Measurements from ENCODE around the gene UBE2O. TPM values are rescaled to one million over a fixed set of nuclear protein-coding genes. Genes with fewer than 3 reads are reported as not detected.

UBE2O gene
- total RNA-seq, 2 experiments from 2014 or later: 43.4 to 79.6 TPM

DNA sequence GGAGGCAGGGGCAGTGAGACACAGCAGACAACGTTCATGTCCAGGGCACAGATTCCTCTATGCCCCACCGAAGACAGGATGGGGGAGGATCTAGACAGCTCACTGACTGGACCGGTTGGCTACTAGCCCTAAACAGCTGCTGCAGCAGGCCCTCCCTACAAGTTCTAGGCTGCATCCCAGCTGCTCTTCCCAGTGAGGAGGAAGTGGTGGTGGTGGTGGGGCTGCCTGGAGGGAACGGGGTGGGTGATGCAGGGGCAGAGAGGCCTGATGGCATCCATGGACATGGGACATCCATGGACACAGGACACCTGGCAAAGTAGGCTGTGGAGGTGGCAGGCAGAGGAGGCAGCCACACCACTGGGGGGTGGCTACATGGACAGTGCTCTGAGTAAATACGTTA, 50.2 kb downstream of the UBE2O start:
- DNase-seq (ENCODE audit: low spot score): no peak
- intact Hi-C loops (cut with micrococcal nuclease; ENCODE audit: unreplicated experiment): no loop called here

DNA sequence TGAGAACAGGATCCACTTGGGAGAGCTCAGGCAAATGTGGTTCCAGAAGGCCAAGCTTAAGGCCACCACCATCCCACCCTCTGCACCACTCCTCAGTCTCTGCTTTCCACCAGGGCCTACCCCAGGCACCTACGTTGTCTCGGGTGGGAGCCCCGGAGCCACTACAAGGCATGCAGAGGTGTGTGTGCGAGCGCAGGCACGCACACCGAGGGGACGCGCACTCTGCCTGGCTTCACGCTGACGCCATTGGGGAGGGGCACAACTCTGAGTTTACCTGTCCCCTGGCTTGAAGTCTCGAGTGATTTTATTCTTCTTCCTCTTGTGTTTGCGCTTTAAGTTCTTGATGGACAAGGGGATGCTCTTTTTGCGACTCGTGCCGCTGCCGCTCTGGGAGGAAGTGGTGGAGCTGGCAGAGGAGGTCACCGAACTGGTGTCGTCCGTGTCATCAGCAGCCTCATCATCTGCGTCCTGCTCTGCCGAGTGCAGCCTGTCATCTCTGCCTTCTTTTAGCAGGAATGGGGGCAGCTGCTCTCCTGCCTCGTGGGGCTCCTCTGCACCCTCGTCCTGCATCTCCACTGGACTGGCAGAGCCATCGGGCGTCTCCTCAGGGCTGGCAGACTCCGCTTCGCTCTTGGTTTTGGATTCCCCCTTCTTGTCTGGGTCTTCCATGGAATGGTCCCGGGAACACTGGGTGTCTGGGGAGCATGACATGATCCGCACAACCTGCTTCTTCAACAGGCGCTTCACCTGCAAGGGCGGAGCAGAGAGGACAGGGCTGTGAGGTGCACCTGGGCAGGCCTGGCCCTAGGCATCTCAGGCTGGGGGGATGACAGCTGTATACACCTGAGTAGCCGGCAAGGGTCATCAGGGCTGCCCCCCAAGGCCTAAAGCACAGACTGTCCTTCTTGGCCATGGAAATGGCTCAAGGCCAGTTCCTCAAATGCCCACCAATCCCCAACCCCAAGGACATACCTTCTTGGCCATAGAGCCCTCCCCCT, 53.5 kb downstream of the UBE2O start:
- Histone ChIP-seq H4K20me1 (ENCODE audit: insufficient read depth, low read length) (no peaks in the 10 kb centered on the region), H3K4me1 (ENCODE audit: insufficient read depth, low read length, poor library complexity, severe bottlenecking) (no peaks in the 10 kb centered on the region), H3K4me2 (ENCODE audit: low read length) (no peak overlapping the region), H3K79me2 (ENCODE audit: insufficient read depth, low read depth, low read length) (no peaks in the 10 kb centered on the region), H3K4me3 (ENCODE audit: low read depth, low read length, poor library complexity, severe bottlenecking) (no peak overlapping the region), H3K27ac (ENCODE audit: low read depth, low read length, poor library complexity, severe bottlenecking) (no peak overlapping the region), H3K9me3 (ENCODE audit: low read length) (no peaks in the 10 kb centered on the region), H2AFZ (ENCODE audit: low read length) (no peak overlapping the region), H3K36me3 (ENCODE audit: insufficient read depth, low read length) (peaks cover 91% of the 10 kb centered on the region), H3K9me2 (ENCODE audit: insufficient read depth, low read length) (no peaks in the 10 kb centered on the region)
- TF ChIP-seq, protein P1, sequence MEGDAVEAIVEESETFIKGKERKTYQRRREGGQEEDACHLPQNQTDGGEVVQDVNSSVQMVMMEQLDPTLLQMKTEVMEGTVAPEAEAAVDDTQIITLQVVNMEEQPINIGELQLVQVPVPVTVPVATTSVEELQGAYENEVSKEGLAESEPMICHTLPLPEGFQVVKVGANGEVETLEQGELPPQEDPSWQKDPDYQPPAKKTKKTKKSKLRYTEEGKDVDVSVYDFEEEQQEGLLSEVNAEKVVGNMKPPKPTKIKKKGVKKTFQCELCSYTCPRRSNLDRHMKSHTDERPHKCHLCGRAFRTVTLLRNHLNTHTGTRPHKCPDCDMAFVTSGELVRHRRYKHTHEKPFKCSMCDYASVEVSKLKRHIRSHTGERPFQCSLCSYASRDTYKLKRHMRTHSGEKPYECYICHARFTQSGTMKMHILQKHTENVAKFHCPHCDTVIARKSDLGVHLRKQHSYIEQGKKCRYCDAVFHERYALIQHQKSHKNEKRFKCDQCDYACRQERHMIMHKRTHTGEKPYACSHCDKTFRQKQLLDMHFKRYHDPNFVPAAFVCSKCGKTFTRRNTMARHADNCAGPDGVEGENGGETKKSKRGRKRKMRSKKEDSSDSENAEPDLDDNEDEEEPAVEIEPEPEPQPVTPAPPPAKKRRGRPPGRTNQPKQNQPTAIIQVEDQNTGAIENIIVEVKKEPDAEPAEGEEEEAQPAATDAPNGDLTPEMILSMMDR (conservative IDR thresholded peaks at IDR 0.05; ENCODE audit: low read length): no peak
- no peak for TF ChIP-seq EZH2phosphoT487 (IDR thresholded peaks at IDR 0.05; ENCODE audit: borderline replicate concordance, low read depth, low read length)
- CTCF ChIA-PET (ENCODE audit: unreplicated experiment): interaction anchor here (1.2 to 1.8 kb wide), 2 partner anchors 28 to 29 kb away, joined by 5 to 6 read pairs; no protein-coding TSS in a partner anchor
- BruUV-seq (replicated peaks): TSS peak; percentile 65
- POLR2A ChIA-PET: no interaction called here
- no peak for DNase-seq (ENCODE audit: low spot score)
- intact Hi-C loops (cut with micrococcal nuclease; ENCODE audit: unreplicated experiment): no loop called here

More for the DNA sequence above, 50.2 kb downstream of the UBE2O start:
- peaks cover 87% of the 10 kb centered on the region for H3K36me3 ChIP-seq (ENCODE audit: insufficient read depth, low read length)
- ChIA-PET POLR2A (interaction anchor here (1.6 kb wide), 1 partner anchor 49 kb away, joined by 3 read pairs; the partner anchor contains the start of gene PRPSAP1), CTCF (ENCODE audit: unreplicated experiment) (no interaction called here)
- BruUV-seq (replicated peaks): no TSS peak
- no peak overlapping the region for H3K4me2 ChIP-seq (ENCODE audit: low read length)
- H3K79me2 ChIP-seq (ENCODE audit: insufficient read depth, low read depth, low read length): peaks cover 22% of the 10 kb centered on the region; the same call in 1 of the 2 replicates
- TF ChIP-seq, protein P1 (conservative IDR thresholded peaks at IDR 0.05; ENCODE audit: low read length): no peak
- no peak for TF ChIP-seq EZH2phosphoT487 (IDR thresholded peaks at IDR 0.05; ENCODE audit: borderline replicate concordance, low read depth, low read length)
- no peaks in the 10 kb centered on the region for H3K9me3 ChIP-seq (ENCODE audit: low read length)
- no peak overlapping the region for H3K4me3 ChIP-seq (ENCODE audit: low read depth, low read length, poor library complexity, severe bottlenecking)
- no peaks in the 10 kb centered on the region for H3K9me2 ChIP-seq (ENCODE audit: insufficient read depth, low read length)
- no peak overlapping the region for H3K27ac ChIP-seq (ENCODE audit: low read depth, low read length, poor library complexity, severe bottlenecking)
- H2AFZ ChIP-seq (ENCODE audit: low read length): no peak overlapping the region
- H4K20me1 ChIP-seq (ENCODE audit: insufficient read depth, low read length): peaks cover 2% of the 10 kb centered on the region; the same call in 1 of the 2 replicates
- peaks cover 22% of the 10 kb centered on the region for H3K4me1 ChIP-seq (ENCODE audit: insufficient read depth, low read length, poor library complexity, severe bottlenecking)
